HG02759 (cell line): ENCODE measurements around the gene ACCS.

Experiments used
- ATAC-seq: cut with Tn5 transposase; IDR thresholded peaks from one replicate; pipeline ENCODE4 v1.9.1; 2021; ENCODE audit warnings: mild to moderate bottlenecking, moderate library complexity; ENCODE audit not compliant: unreplicated experiment

Gene ACCS

GRCh38 chr11:44133335-44133946 lies 67.4 kb downstream of the ACCS start:
- ATAC-seq = no peak
